SK-N-SH treated with all-trans-retinoic acid at 6 μM for 48 hours (cell line): ENCODE data around the gene DCBLD2.

ENCODE experiments used
- OSR1 ChIP-seq: fragments of 250-450 bp; sonication (Bioruptor Pico); IDR thresholded peaks from 2 replicates; pipeline ENCODE4 v1.8.0; 2022; ENCODE audit warnings: moderate library complexity, mild to moderate bottlenecking, inconsistent platforms
- TF ChIP-seq, protein P1 (sequence below): fragments of 250-450 bp; sonication (Bioruptor Pico); IDR thresholded peaks from 2 replicates; pipeline ENCODE4 v1.8.0; 2020; ENCODE audit warnings: mild to moderate bottlenecking, moderate library complexity, borderline replicate concordance

GRCh38 chr3:98945101-98945524 is 43.6 kb upstream of the DCBLD2 start:
- TF ChIP-seq, protein P1, sequence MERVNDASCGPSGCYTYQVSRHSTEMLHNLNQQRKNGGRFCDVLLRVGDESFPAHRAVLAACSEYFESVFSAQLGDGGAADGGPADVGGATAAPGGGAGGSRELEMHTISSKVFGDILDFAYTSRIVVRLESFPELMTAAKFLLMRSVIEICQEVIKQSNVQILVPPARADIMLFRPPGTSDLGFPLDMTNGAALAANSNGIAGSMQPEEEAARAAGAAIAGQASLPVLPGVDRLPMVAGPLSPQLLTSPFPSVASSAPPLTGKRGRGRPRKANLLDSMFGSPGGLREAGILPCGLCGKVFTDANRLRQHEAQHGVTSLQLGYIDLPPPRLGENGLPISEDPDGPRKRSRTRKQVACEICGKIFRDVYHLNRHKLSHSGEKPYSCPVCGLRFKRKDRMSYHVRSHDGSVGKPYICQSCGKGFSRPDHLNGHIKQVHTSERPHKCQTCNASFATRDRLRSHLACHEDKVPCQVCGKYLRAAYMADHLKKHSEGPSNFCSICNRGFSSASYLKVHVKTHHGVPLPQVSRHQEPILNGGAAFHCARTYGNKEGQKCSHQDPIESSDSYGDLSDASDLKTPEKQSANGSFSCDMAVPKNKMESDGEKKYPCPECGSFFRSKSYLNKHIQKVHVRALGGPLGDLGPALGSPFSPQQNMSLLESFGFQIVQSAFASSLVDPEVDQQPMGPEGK (CRISPR knock-in tag) = no peak
- TF ChIP-seq OSR1 (CRISPR knock-in tag) = no peak
